NT2/D1 (cell line): ENCODE results near the gene CUEDC1.

Experiments used
- DNase-seq: peaks from one replicate; pipeline ENCODE4 v3.0.0-alpha.2; 2011; ENCODE audit warnings: low read depth, low spot score
- H3K27me3 ChIP-seq: 2 replicates; pipeline ENCODE4 v1.6.0; 2011; ENCODE audit warnings: mild to moderate bottlenecking; ENCODE audit not compliant: insufficient read length, insufficient read depth
- H3K36me3 ChIP-seq: 2 replicates; pipeline ENCODE4 v1.6.1; 2011; ENCODE audit warnings: mild to moderate bottlenecking, low read length, mixed read lengths; ENCODE audit not compliant: insufficient read depth, insufficient read length
- H3K4me1 ChIP-seq: 2 replicates; pipeline ENCODE4 v1.5.1; 2011; ENCODE audit not compliant: insufficient read depth, insufficient read length
- H3K4me3 ChIP-seq: 2 replicates; pipeline ENCODE4 v1.5.1; 2011; ENCODE audit warnings: low read depth; ENCODE audit not compliant: insufficient read length
- H3K9ac ChIP-seq: 2 replicates; pipeline ENCODE4 v1.6.0; 2011; ENCODE audit warnings: low read depth; ENCODE audit not compliant: insufficient read length
- H3K9me3 ChIP-seq: 2 replicates; pipeline ENCODE4 v1.5.1; 2011; ENCODE audit warnings: mild to moderate bottlenecking, low read length; ENCODE audit not compliant: insufficient read depth
- SUZ12 ChIP-seq: IDR thresholded peaks from 2 replicates; pipeline ENCODE4 v1.6.1; 2011; ENCODE audit not compliant: insufficient read length, insufficient read depth; ENCODE audit errors: extremely low read depth
- YY1 ChIP-seq: IDR thresholded peaks from 2 replicates; pipeline ENCODE4 v1.6.1; 2011; ENCODE audit not compliant: insufficient read length, insufficient read depth
- ZNF274 ChIP-seq: IDR thresholded peaks from 2 replicates; pipeline ENCODE4 v1.6.1; 2011; ENCODE audit warnings: mild to moderate bottlenecking, low read depth, low read length

The CUEDC1 gene

GRCh38 chr17:57877803-57878377 is 77.3 kb downstream of the CUEDC1 start:
- Histone ChIP-seq H3K4me1 (peaks cover 39% of the 10 kb centered on the region), H3K9me3 (peaks cover 7% of the 10 kb centered on the region), H3K36me3 (peaks cover 35% of the 10 kb centered on the region), H3K9ac (no peak overlapping the region), H3K27me3 (no peaks in the 10 kb centered on the region), H3K4me3 (no peak overlapping the region)
- TF ChIP-seq ZNF274 = no peak
- TF ChIP-seq SUZ12 = no peak
- no peak for TF ChIP-seq YY1
- DNase-seq = no peak

- H3K27me3 ChIP-seq = no peaks in the 10 kb centered on the region
- H3K9ac ChIP-seq = no peak overlapping the region
- peaks cover 47% of the 10 kb centered on the region for H3K4me1 ChIP-seq
- H3K9me3 ChIP-seq = no peaks in the 10 kb centered on the region
- H3K4me3 ChIP-seq = no peak overlapping the region
- DNase-seq = no peak
- TF ChIP-seq ZNF274 = no peak
- no peak for TF ChIP-seq SUZ12
- TF ChIP-seq YY1 = no peak
- H3K36me3 ChIP-seq = peaks cover 39% of the 10 kb centered on the region
These were observed 78.4 kb downstream of the CUEDC1 start for GRCh38 chr17:57876866-57877237.

DNA sequence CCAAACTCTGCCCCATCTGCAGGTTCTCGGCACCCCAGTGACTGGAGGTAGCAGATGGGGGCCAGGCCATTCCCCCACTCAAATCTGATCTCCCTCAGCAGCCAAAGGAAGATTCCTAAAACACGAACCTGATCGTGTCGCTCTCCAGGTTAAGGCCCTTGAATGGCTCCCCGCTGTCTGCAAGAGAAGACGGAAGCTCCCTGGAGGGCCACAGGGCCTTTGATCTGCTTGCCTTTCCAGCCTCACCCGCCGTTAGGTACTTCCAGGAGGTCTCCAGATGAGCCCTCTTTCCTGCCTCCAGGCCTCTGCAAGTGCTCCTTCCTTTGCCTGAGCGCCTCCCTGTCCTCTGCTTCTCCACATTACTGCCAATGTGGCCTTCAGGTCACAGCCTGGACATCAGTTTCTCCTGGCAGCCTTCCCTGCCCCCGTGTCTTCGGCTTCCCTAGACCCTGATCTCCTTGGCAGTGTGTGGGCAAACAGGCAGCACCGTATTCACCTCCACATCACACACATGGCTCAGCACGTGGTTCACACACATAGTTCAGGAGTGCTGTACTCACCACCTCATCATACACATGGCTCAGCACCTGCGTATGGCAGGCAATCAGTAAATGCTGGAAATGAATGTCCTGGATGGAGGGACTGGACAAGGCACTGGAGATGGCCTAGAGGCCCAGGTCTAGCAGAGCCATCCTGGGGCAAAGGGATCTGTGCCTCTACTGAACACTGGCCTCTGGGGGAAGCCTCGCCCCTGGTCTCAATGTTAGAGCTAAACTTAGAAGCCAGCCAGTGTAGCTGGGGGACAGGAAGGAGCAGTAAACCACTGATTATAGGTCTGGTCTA is 79.0 kb downstream of the CUEDC1 start:
- Histone ChIP-seq H3K9ac (peak overlapping the region; percentile 83), H3K9me3 (no peaks in the 10 kb centered on the region), H3K4me1 (peaks cover 44% of the 10 kb centered on the region), H3K4me3 (no peak overlapping the region), H3K27me3 (no peaks in the 10 kb centered on the region), H3K36me3 (peaks cover 45% of the 10 kb centered on the region)
- TF ChIP-seq ZNF274 (no peak), YY1 (no peak), SUZ12 (no peak)
- no peak for DNase-seq

- H3K9ac ChIP-seq = peak overlapping the region; percentile 83
- peaks cover 37% of the 10 kb centered on the region for H3K4me1 ChIP-seq
- peaks cover 51% of the 10 kb centered on the region for H3K36me3 ChIP-seq
- no peaks in the 10 kb centered on the region for H3K27me3 ChIP-seq
- no peak for DNase-seq
- H3K4me3 ChIP-seq = no peak overlapping the region
- H3K9me3 ChIP-seq = no peaks in the 10 kb centered on the region
- TF ChIP-seq SUZ12 (no peak), YY1 (no peak), ZNF274 (no peak)
These were observed 79.8 kb downstream of the CUEDC1 start for GRCh38 chr17:57875290-57876022.

GRCh38 chr17:57874434-57875289 is 80.5 kb downstream of the CUEDC1 start:
- Histone ChIP-seq H3K27me3 (no peaks in the 10 kb centered on the region), H3K9me3 (no peaks in the 10 kb centered on the region), H3K4me1 (peaks cover 40% of the 10 kb centered on the region), H3K36me3 (peaks cover 54% of the 10 kb centered on the region), H3K9ac (peak overlapping the region; percentile 83), H3K4me3 (no peak overlapping the region)
- TF ChIP-seq YY1 (no peak), ZNF274 (no peak), SUZ12 (no peak)
- peak; percentile 88 for DNase-seq

DNA sequence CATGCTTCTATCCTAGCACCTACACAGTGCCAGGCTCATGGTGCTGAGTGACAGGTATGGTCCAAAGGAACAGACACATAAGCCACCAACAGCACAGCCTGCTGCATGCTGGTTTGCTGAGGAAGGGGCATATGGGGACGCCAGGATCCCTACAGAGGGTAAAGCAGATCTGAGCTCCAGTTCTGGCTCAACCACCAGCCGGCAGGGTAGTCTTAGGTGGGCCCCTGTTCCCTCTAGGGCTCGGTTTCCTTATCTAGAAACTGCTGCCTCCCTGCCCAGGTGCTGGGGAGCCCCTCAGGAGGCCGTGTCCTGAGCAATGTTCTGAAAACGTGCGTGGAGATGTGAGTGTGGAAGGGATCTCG is 81.2 kb downstream of the CUEDC1 start:
- H3K4me1 ChIP-seq = peaks cover 42% of the 10 kb centered on the region
- peaks cover 56% of the 10 kb centered on the region for H3K36me3 ChIP-seq
- TF ChIP-seq ZNF274 (no peak), SUZ12 (no peak), YY1 (no peak)
- H3K9me3 ChIP-seq = no peaks in the 10 kb centered on the region
- H3K9ac ChIP-seq = peak overlapping the region; percentile 77
- no peak overlapping the region for H3K4me3 ChIP-seq
- no peak for DNase-seq
- H3K27me3 ChIP-seq = no peaks in the 10 kb centered on the region
